ENCODE measurements around the gene FGGY.

GRCh38 chr1:59474496-59474895 lies 177.6 kb downstream of the FGGY start:
- no peak for TF ChIP-seq ZNF274 (IDR thresholded peaks at IDR 0.05; ENCODE audit: low read depth, low read length)
- TF ChIP-seq YY1 (IDR thresholded peaks at IDR 0.05; ENCODE audit: insufficient read depth, insufficient read length): no peak
- no peak for TF ChIP-seq SUZ12 (IDR thresholded peaks at IDR 0.05; ENCODE audit: extremely low read depth, insufficient read depth, insufficient read length)

All from NT2/D1 (cell line).